ENCODE measurements around the gene SLC38A1. TPM values are rescaled to one million over a fixed set of nuclear protein-coding genes. Genes with fewer than 3 reads are reported as not detected.
A peak's percentile ranks its signal among the peaks of the same experiment; 100 is the strongest.
"Not testable (repeated sequence)": the region's sequence is repeated elsewhere in the genome, so short reads cannot be mapped to it uniquely, and the experiment has no call there.

Gene SLC38A1
- total RNA-seq, 1 donor from 2014 or later: 232 TPM

- H3K9me3 Mint-ChIP-seq (ENCODE audit: unreplicated experiment): no peaks in the 10 kb centered on the region
- peaks cover 21% of the 10 kb centered on the region for H3K4me1 Mint-ChIP-seq (ENCODE audit: low read depth, unreplicated experiment)
- H3K36me3 Mint-ChIP-seq (ENCODE audit: unreplicated experiment): no peaks in the 10 kb centered on the region
- TF ChIP-seq CTCF (IDR thresholded peaks at IDR 0.05; ENCODE audit: partially characterized antibody, unreplicated experiment): no peak
- no peak overlapping the region for H3K27ac Mint-ChIP-seq (ENCODE audit: unreplicated experiment)
- no peak overlapping the region for H3K4me3 Mint-ChIP-seq (ENCODE audit: unreplicated experiment)
- H3K27me3 Mint-ChIP-seq (ENCODE audit: unreplicated experiment): peaks cover 2% of the 10 kb centered on the region
- no peak for DNase-seq
Observed at GRCh38 chr12:46300910-46301309, 32.1 kb upstream of the SLC38A1 start.

- DNase-seq: no peak
- peaks cover 2% of the 10 kb centered on the region for H3K27me3 Mint-ChIP-seq (ENCODE audit: unreplicated experiment)
- no peaks in the 10 kb centered on the region for H3K9me3 Mint-ChIP-seq (ENCODE audit: unreplicated experiment)
- H3K4me3 Mint-ChIP-seq (ENCODE audit: unreplicated experiment): no peak overlapping the region
- TF ChIP-seq CTCF (IDR thresholded peaks at IDR 0.05; ENCODE audit: partially characterized antibody, unreplicated experiment): no peak
- peak overlapping the region; percentile 1 for H3K27ac Mint-ChIP-seq (ENCODE audit: unreplicated experiment)
- H3K36me3 Mint-ChIP-seq (ENCODE audit: unreplicated experiment): peaks cover 4% of the 10 kb centered on the region
- H3K4me1 Mint-ChIP-seq (ENCODE audit: low read depth, unreplicated experiment): peaks cover 21% of the 10 kb centered on the region
Observed at GRCh38 chr12:46299851-46300250, 31.0 kb upstream of the SLC38A1 start.

- H3K27ac Mint-ChIP-seq (ENCODE audit: unreplicated experiment): no peak overlapping the region
- no peak overlapping the region for H3K4me3 Mint-ChIP-seq (ENCODE audit: unreplicated experiment)
- DNase-seq: no peak
- peaks cover 2% of the 10 kb centered on the region for H3K27me3 Mint-ChIP-seq (ENCODE audit: unreplicated experiment)
- peaks cover 20% of the 10 kb centered on the region for H3K4me1 Mint-ChIP-seq (ENCODE audit: low read depth, unreplicated experiment)
- peaks cover 5% of the 10 kb centered on the region for H3K9me3 Mint-ChIP-seq (ENCODE audit: unreplicated experiment)
- H3K36me3 Mint-ChIP-seq (ENCODE audit: unreplicated experiment): peaks cover 10% of the 10 kb centered on the region
- no peak for TF ChIP-seq CTCF (IDR thresholded peaks at IDR 0.05; ENCODE audit: partially characterized antibody, unreplicated experiment)
Observed at GRCh38 chr12:46298261-46298660, 29.4 kb upstream of the SLC38A1 start.

- peaks cover 2% of the 10 kb centered on the region for H3K27me3 Mint-ChIP-seq (ENCODE audit: unreplicated experiment)
- no peak overlapping the region for H3K27ac Mint-ChIP-seq (ENCODE audit: unreplicated experiment)
- DNase-seq: no peak
- peaks cover 15% of the 10 kb centered on the region for H3K36me3 Mint-ChIP-seq (ENCODE audit: unreplicated experiment)
- no peak for TF ChIP-seq CTCF (IDR thresholded peaks at IDR 0.05; ENCODE audit: partially characterized antibody, unreplicated experiment)
- H3K9me3 Mint-ChIP-seq (ENCODE audit: unreplicated experiment): peaks cover 7% of the 10 kb centered on the region
- no peak overlapping the region for H3K4me3 Mint-ChIP-seq (ENCODE audit: unreplicated experiment)
- H3K4me1 Mint-ChIP-seq (ENCODE audit: low read depth, unreplicated experiment): peaks cover 20% of the 10 kb centered on the region
Observed at GRCh38 chr12:46296822-46297221, 28.0 kb upstream of the SLC38A1 start.

- Mint-ChIP-seq H3K27ac (ENCODE audit: unreplicated experiment) (no peak overlapping the region), H3K27me3 (ENCODE audit: unreplicated experiment) (peaks cover 2% of the 10 kb centered on the region), H3K9me3 (ENCODE audit: unreplicated experiment) (peaks cover 11% of the 10 kb centered on the region), H3K36me3 (ENCODE audit: unreplicated experiment) (peaks cover 21% of the 10 kb centered on the region), H3K4me1 (ENCODE audit: low read depth, unreplicated experiment) (no peaks in the 10 kb centered on the region), H3K4me3 (ENCODE audit: unreplicated experiment) (no peak overlapping the region)
- no peak for DNase-seq
- TF ChIP-seq CTCF (IDR thresholded peaks at IDR 0.05; ENCODE audit: partially characterized antibody, unreplicated experiment): no peak
Observed at GRCh38 chr12:46292754-46293402, 24.0 kb upstream of the SLC38A1 start.

GRCh38 chr12:46291953-46292352, 23.1 kb upstream of the SLC38A1 start:
- peaks cover 11% of the 10 kb centered on the region for H3K9me3 Mint-ChIP-seq (ENCODE audit: unreplicated experiment)
- peaks cover 21% of the 10 kb centered on the region for H3K36me3 Mint-ChIP-seq (ENCODE audit: unreplicated experiment)
- H3K27ac Mint-ChIP-seq (ENCODE audit: unreplicated experiment); H3K4me1 Mint-ChIP-seq (ENCODE audit: low read depth, unreplicated experiment); H3K4me3 Mint-ChIP-seq (ENCODE audit: unreplicated experiment); DNase-seq; H3K27me3 Mint-ChIP-seq (ENCODE audit: unreplicated experiment): not testable (repeated sequence)

GRCh38 chr12:46285177-46285576, 16.3 kb upstream of the SLC38A1 start:
- Mint-ChIP-seq H3K9me3 (ENCODE audit: unreplicated experiment) (peaks cover 24% of the 10 kb centered on the region), H3K36me3 (ENCODE audit: unreplicated experiment) (peaks cover 31% of the 10 kb centered on the region)
- H3K27ac Mint-ChIP-seq (ENCODE audit: unreplicated experiment); DNase-seq; H3K27me3 Mint-ChIP-seq (ENCODE audit: unreplicated experiment); H3K4me1 Mint-ChIP-seq (ENCODE audit: low read depth, unreplicated experiment); H3K4me3 Mint-ChIP-seq (ENCODE audit: unreplicated experiment): not testable (repeated sequence)

All from glutamatergic neuron (in vitro differentiated cells).